Spinal cord (tissue), 10 donors: ENCODE results near the gene PDE6A. TPM values are rescaled to one million over a fixed set of nuclear protein-coding genes. Genes with fewer than 3 reads are reported as not detected.

Experiments
- DNase-seq, 6 donors: peaks; one replicate each; pipeline versions ENCODE4 v3.0.0 to v3.0.0-alpha.2; 2013 to 2015; ENCODE audit warnings: low spot score in 6 of 6, low read depth in 4 of 6
- H3K27ac ChIP-seq: one replicate; pipeline ENCODE4 v1.5.1; 2013; ENCODE audit warnings: low read depth, low read length, control low read depth
- H3K27me3 ChIP-seq: one replicate; pipeline ENCODE4 v1.6.1; 2013; ENCODE audit warnings: low read length; ENCODE audit not compliant: control insufficient read depth, insufficient read depth
- H3K36me3 ChIP-seq: one replicate; pipeline ENCODE4 v1.6.1; 2013; ENCODE audit warnings: low read length; ENCODE audit not compliant: control insufficient read depth, insufficient read depth
- H3K4me1 ChIP-seq: one replicate; pipeline ENCODE4 v1.6.1; 2013; ENCODE audit warnings: low read length; ENCODE audit not compliant: control insufficient read depth, insufficient read depth
- H3K4me3 ChIP-seq: one replicate; pipeline ENCODE4 v1.5.1; 2013; ENCODE audit warnings: low read depth, low read length, control low read depth
- H3K9me3 ChIP-seq: one replicate; pipeline ENCODE4 v1.6.1; 2013; ENCODE audit warnings: low read length; ENCODE audit not compliant: control insufficient read depth, insufficient read depth
- WGBS: methylation state at CpG from one replicate; pipeline ENCODE4 v1.1.5; 2013; ENCODE audit warnings: missing lambda C conversion rate; ENCODE audit not compliant: insufficient coverage; 5-methylcytosine and 5-hydroxymethylcytosine counted together
- polyA plus RNA-seq, 2 donors: library from polyadenylated mRNA; unstranded; fragments of 120-200 nt; gene quantifications; one replicate each; pipeline ENCODE4 v1.2.1, GENCODE V29; 2013; ENCODE audit not compliant: insufficient read length in 2 of 2
- total RNA-seq, 2 donors: library from RNA; depleted of rRNA in 1 of 2; stranded (reverse); fragments of 120-200 nt in 1 of 2; fragments of >200 nt in 1 of 2; gene quantifications; one replicate each; pipeline versions ENCODE4 v1.2.3 to v1.2.4, GENCODE V29; 2013 to 2014
- donor health status: healthy.

PDE6A gene
- total and polyA plus RNA-seq, 4 donors, result 0.06 to 0.44 (median 0.17) TPM

GRCh38 chr5:149916334-149917072 lies 28.1 kb downstream of the PDE6A start:
- Histone ChIP-seq H3K27me3 (no peaks in the 10 kb centered on the region), H3K36me3 (no peaks in the 10 kb centered on the region), H3K27ac (no peak overlapping the region), H3K9me3 (no peaks in the 10 kb centered on the region), H3K4me1 (no peaks in the 10 kb centered on the region), H3K4me3 (no peak overlapping the region)
- peak in 1 of 6 donors; percentile 51 for DNase-seq
- 78% methylated on average over 6 of the region's 7 CpGs for WGBS

DNA sequence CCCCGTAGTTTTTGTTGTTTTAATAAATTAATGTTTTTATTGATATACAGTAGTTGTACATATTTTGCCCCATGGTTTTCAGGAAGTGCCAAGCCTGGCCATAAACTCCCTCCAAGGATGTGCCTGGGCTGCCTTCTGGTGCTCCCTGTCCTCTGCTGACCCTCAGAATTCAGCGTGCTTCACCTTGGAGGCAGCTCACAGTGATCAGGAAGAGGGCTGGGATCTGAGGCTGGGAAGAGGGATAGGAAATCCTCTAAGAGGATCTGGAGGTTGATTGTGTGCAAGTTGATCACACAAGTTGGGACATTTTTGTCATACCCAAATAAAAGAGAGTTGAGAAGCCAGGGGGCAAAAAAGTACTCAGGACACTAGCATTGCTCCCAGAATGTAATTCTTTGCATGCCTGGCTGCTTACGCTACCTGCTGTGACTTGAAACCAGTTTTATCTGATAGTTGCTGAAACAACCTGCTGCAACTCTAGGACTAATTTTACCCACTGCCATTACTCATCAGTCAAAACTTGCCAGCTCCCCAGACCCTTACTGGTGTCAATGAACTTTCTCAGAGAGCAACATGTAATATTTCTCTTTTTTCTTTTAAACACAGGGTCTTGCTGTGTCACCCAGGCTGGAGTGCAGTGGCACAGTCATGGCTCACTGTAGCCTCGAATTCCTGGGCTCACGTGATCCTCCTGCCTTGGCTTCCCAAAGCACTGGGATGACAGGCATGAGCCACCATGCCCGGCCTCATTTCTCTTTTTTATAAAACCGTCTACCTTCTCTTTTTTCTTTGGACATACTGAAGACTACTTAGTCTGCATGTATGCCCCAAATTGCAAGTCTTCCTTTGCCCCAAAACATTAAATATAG lies 29.0 kb downstream of the PDE6A start:
- 90% methylated on average over 6 of the region's 7 CpGs for WGBS
- H3K27ac ChIP-seq, result no peak overlapping the region
- H3K9me3 ChIP-seq, result no peaks in the 10 kb centered on the region

DNA sequence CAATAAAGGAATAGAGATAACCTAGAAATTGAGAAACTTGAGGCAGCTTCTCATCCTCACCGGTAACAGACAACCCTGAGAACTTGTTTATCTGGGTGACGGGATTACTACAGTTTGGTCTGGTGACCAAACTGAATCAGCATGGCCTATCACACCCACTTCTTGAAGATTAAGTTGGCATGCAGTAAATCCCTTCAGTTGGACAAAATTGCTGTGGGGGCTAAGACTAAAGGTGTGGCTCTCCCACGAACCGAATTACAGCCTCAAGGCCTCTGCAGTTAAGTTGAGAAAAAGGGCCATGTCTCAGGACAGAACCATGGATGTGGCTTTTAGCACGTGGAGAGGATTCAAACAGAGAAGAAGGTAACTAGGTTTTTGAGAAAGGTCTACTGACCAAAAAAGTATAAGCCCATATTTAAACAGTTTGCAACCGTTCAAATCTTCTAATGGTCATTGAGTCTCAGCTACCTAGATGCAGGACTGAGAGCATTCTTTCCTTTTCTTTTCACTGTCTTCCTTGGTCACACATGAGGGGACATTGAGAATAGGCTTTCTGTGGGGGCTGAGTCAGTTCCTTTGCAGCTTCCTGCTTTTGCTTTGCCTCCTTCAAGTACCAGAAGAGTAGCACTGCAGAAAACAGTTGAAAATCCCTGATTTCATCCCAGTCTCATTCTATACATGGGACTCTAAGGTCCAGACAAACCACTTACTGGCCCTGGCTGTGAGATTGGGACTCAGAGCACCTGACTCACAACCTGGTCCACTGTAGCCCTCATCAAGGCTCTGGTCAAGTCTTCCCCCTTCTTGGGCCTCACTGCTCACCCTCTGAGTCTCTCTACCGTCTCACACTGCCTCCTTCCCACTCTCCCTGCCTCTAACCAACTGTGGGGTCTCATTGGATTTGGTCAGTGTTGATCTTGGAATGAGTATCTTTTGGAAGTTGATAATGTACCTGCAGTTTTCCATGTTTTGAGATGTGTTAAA lies 30.9 kb downstream of the PDE6A start:
- no peaks in the 10 kb centered on the region for H3K27me3 ChIP-seq
- no peaks in the 10 kb centered on the region for H3K9me3 ChIP-seq
- 72% methylated on average over 3 of the region's 7 CpGs for WGBS
- H3K4me1 ChIP-seq, result no peaks in the 10 kb centered on the region
- H3K27ac ChIP-seq, result no peak overlapping the region
- no peaks in the 10 kb centered on the region for H3K36me3 ChIP-seq
- no peak for DNase-seq
- H3K4me3 ChIP-seq, result no peak overlapping the region

More for the DNA sequence above, 29.0 kb downstream of the PDE6A start:
- H3K4me3 ChIP-seq, result no peak overlapping the region
- no peaks in the 10 kb centered on the region for H3K36me3 ChIP-seq
- H3K27me3 ChIP-seq, result no peaks in the 10 kb centered on the region
- no peak for DNase-seq
- no peaks in the 10 kb centered on the region for H3K4me1 ChIP-seq

DNA sequence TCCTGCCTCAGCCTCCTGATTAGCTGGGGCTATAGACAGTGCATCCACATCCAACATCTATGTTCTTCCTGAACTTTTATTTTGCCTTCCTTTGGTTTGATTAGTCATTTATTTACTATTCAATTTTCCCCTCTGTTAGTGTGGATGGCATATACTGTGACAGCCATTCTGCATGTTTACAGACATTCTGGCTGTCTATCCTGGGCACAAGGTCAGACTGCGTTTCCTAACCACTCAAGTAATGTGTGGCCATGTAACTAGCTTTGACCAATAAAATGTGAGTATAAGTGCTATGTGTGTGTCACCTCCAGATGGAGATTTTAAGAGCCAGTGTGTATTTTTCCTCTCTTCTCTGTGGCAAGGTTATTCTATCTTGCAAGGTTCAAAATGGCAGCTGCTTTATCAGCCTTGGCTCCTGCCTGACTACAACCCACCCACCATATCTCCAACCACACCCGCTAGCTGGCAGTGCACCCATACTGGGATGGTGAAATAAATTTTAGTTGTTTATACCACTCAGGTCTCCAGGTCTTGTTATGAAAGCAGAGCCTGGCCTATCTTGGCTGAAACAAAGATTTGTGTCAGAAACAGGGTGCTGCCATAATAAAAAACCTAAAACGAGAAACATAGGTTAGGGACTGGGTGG lies 32.2 kb downstream of the PDE6A start:
- Histone ChIP-seq H3K36me3 (no peaks in the 10 kb centered on the region), H3K9me3 (no peaks in the 10 kb centered on the region), H3K27me3 (no peaks in the 10 kb centered on the region), H3K4me1 (no peaks in the 10 kb centered on the region), H3K4me3 (no peak overlapping the region), H3K27ac (no peak overlapping the region)
- WGBS, result 89% methylated on average over 2 of the region's 3 CpGs
- DNase-seq, result no peak

DNA sequence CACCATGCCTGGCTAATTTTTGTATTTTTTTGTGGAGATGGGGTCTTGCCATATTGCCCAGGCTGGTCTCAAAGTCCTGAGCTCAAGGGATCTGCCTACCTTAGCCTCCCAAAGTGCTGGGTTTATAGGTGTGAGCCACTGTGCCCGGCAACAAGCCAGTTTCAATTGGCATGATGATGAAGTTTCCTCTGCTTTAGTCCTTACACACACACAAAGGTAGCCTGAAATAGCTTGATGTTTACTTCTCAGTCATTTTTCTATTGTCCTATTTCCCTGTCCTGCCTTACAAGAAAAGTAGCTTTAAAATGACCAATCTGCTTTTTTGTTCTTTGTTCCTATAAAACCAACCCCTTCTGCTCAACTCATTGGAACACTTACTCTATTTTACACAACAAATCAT lies 33.6 kb downstream of the PDE6A start:
- Histone ChIP-seq H3K27me3 (no peaks in the 10 kb centered on the region), H3K4me3 (no peak overlapping the region), H3K4me1 (no peaks in the 10 kb centered on the region), H3K36me3 (no peaks in the 10 kb centered on the region), H3K27ac (no peak overlapping the region), H3K9me3 (no peaks in the 10 kb centered on the region)
- no peak for DNase-seq
- WGBS, result no CpG with 5 or more reads among the region's 1 CpG

DNA sequence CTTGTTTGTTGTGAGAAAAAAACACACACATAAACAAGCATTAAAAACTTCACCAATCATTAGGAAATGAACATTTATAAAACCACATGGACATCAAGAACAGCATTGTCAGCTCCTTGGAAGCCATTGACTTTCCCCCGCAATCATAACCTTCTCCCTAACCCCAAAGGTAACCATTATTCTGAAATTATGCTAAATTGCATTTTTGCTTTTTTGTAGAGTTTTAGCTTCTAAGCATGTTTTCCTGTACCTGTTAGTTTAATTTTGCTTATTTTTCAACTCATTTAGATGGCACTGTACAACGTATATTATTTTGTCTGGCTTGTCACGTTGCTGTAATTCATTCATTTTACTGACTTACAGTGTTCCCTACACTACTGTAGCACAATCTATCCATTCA lies 36.8 kb downstream of the PDE6A start:
- no peaks in the 10 kb centered on the region for H3K9me3 ChIP-seq
- no peaks in the 10 kb centered on the region for H3K4me1 ChIP-seq
- H3K36me3 ChIP-seq, result no peaks in the 10 kb centered on the region
- no peaks in the 10 kb centered on the region for H3K27me3 ChIP-seq
- WGBS, result 85% methylated on average over 2 of the region's 3 CpGs
- no peak for DNase-seq
- no peak overlapping the region for H3K27ac ChIP-seq
- H3K4me3 ChIP-seq, result no peak overlapping the region

DNA sequence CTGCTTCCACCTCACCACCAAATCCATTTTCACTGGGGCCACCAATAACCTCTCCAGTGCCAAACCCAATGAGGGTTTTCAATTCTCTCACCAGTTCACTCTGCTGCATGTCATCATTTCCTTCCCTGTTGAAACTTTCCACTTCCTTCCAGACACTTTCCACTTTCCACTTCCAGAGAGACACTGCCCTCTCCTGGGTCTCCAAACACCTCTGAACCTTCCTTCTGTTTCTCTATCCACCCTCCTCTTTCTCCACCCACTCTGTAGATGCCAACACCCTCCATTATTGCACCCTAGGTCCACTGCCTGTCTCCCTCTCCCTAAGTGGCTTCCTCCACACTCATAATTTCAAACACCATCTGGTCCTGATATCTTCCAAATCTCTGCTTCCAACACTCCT lies 39.6 kb downstream of the PDE6A start:
- H3K27me3 ChIP-seq, result no peaks in the 10 kb centered on the region
- no peaks in the 10 kb centered on the region for H3K9me3 ChIP-seq
- no peak overlapping the region for H3K27ac ChIP-seq
- no peak for DNase-seq
- no peaks in the 10 kb centered on the region for H3K36me3 ChIP-seq
- H3K4me1 ChIP-seq, result no peaks in the 10 kb centered on the region
- H3K4me3 ChIP-seq, result no peak overlapping the region

GRCh38 chr5:149904293-149904886 lies 40.2 kb downstream of the PDE6A start:
- DNase-seq, result no peak
- Histone ChIP-seq H3K4me1 (no peaks in the 10 kb centered on the region), H3K27ac (no peak overlapping the region), H3K9me3 (no peaks in the 10 kb centered on the region), H3K36me3 (no peaks in the 10 kb centered on the region), H3K27me3 (no peaks in the 10 kb centered on the region), H3K4me3 (no peak overlapping the region)
- 67% methylated on average over 3 of the region's 4 CpGs for WGBS

GRCh38 chr5:149903404-149903803 lies 41.2 kb downstream of the PDE6A start:
- H3K36me3 ChIP-seq, result no peaks in the 10 kb centered on the region
- no CpG with 5 or more reads among the region's 2 CpGs for WGBS
- no peaks in the 10 kb centered on the region for H3K4me1 ChIP-seq
- no peaks in the 10 kb centered on the region for H3K9me3 ChIP-seq
- no peak overlapping the region for H3K4me3 ChIP-seq
- no peaks in the 10 kb centered on the region for H3K27me3 ChIP-seq
- no peak overlapping the region for H3K27ac ChIP-seq
- DNase-seq, result peak in 1 of 6 donors; percentile 8
